MCF 10A (cell line): ENCODE measurements around the gene CEP112. TPM values are rescaled to one million over a fixed set of nuclear protein-coding genes. Genes with fewer than 3 reads are reported as not detected.

ENCODE experiments used
- BruUV-seq: library from RNA; stranded (reverse); fragments of 400-500 nt; replicated peaks from 2 replicates; lab custom pipeline; 2021; lab: Mats Ljungman, UMichigan
- CTCF ChIA-PET: fragments of 300-600 bp; sonication (Branson Sonifier 250); formaldehyde crosslinking; extraction: SDS; loops from one replicate; lab custom pipeline; 2021; ENCODE audit warnings: antibody characterized with exemption, inconsistent platforms; lab: Yijun Ruan, JAX
- POLR2A ChIA-PET: fragments of 300-600, 350-650 bp; sonication (Branson Sonifier 250); formaldehyde crosslinking; extraction: SDS; loops from one replicate; lab custom pipeline; 2020; ENCODE audit warnings: antibody characterized with exemption, inconsistent platforms; lab: Yijun Ruan, JAX
- DNase-seq: peaks from one replicate; pipeline ENCODE4 v3.0.0-alpha.2; 2018; ENCODE audit not compliant: unreplicated experiment
- H3K27ac Mint-ChIP-seq: one replicate; pipeline ENCODE4 v1.8.0; 2022; ENCODE audit warnings: mild to moderate bottlenecking, low read depth, mixed read lengths; ENCODE audit not compliant: unreplicated experiment
- H3K27me3 Mint-ChIP-seq: one replicate; pipeline ENCODE4 v1.8.0; 2022; ENCODE audit warnings: mixed read lengths; ENCODE audit not compliant: insufficient read depth, unreplicated experiment
- H3K36me3 Mint-ChIP-seq: one replicate; pipeline ENCODE4 v1.8.0; 2022; ENCODE audit warnings: mild to moderate bottlenecking, moderate library complexity, mixed read lengths; ENCODE audit not compliant: insufficient read depth, unreplicated experiment
- H3K4me1 Mint-ChIP-seq: one replicate; pipeline ENCODE4 v1.8.0; 2022; ENCODE audit warnings: mixed read lengths; ENCODE audit not compliant: insufficient read depth, unreplicated experiment
- H3K4me3 Mint-ChIP-seq: one replicate; pipeline ENCODE4 v1.8.0; 2022; ENCODE audit warnings: mild to moderate bottlenecking, moderate library complexity, mixed read lengths; ENCODE audit not compliant: unreplicated experiment
- H3K9me3 Mint-ChIP-seq: one replicate; pipeline ENCODE4 v1.8.0; 2022; ENCODE audit warnings: mixed read lengths; ENCODE audit not compliant: unreplicated experiment
- intact Hi-C: fragments of 100-400 bp; cut with micrococcal nuclease; formaldehyde crosslinking; loops from 2 replicates; pipeline ENCODE4 v1.14.1; 2022
- total RNA-seq: library from RNA; stranded (reverse); gene quantifications from 2 replicates; pipeline ENCODE4 v1.2.3, GENCODE V29; 2022
- TF ChIP-seq, protein P1 (sequence below): fragments of 200-600 bp; IDR thresholded peaks from one replicate; pipeline ENCODE4 v1.8.0; 2022; ENCODE audit warnings: antibody characterized with exemption, mild to moderate bottlenecking; ENCODE audit not compliant: unreplicated experiment

The CEP112 gene
- total RNA-seq, 1 experiment from 2014 or later, result 8.1 TPM

DNA sequence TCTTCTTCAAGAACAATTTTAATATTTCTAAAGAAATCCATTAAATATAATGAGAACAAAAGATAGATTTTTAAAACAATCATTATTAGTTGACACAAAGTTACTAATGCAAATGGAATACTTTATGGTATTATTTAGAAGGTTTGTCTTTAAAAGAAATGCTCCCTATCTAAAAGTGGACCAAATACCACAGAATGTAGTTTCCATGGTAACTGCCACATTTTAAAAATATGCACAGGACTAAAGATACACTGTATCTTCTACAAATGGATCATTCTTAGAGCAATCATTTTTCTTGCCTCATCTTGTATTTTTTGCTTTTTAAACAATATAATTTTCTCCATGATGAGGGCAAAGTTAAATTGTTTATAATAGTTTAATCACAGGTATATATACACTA lies 296.0 kb downstream of the CEP112 start:
- no TSS peak for BruUV-seq
- CTCF ChIA-PET, result no interaction called here

DNA sequence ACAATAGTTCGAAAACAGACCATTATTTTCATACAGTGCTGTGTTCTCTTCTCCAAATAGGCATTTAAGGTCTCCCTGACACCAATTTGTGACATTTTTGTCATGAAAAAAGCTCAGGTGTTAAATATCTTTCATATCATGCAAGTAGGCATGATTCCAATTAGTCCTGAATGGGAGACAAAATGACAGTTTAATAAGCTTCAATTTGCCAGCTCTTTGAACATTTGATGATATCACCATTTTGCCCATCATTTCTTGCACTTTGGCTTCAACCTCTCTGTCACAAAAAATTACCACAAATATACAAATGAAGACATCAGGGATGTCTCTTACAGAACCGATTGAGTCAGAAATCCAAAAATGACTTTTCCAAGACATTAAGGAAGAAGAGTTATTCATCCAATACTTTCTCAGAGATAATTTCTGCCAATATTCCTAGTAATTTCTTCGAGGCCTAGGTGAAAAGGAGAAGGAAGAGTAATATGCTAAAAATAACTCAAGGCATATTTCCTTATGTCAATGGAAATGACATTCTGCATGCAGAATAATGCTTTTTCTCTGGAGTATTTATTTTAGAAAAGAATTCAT lies 298.1 kb downstream of the CEP112 start:
- BruUV-seq, result no TSS peak
- ChIA-PET POLR2A (no interaction called here), CTCF (no interaction called here)
- Mint-ChIP-seq H3K27ac (no peak overlapping the region), H3K4me1 (no peaks in the 10 kb centered on the region), H3K9me3 (no peaks in the 10 kb centered on the region), H3K4me3 (no peak overlapping the region), H3K36me3 (no peaks in the 10 kb centered on the region), H3K27me3 (no peaks in the 10 kb centered on the region)
- intact Hi-C loops, result no loop called here
- TF ChIP-seq, protein P1, sequence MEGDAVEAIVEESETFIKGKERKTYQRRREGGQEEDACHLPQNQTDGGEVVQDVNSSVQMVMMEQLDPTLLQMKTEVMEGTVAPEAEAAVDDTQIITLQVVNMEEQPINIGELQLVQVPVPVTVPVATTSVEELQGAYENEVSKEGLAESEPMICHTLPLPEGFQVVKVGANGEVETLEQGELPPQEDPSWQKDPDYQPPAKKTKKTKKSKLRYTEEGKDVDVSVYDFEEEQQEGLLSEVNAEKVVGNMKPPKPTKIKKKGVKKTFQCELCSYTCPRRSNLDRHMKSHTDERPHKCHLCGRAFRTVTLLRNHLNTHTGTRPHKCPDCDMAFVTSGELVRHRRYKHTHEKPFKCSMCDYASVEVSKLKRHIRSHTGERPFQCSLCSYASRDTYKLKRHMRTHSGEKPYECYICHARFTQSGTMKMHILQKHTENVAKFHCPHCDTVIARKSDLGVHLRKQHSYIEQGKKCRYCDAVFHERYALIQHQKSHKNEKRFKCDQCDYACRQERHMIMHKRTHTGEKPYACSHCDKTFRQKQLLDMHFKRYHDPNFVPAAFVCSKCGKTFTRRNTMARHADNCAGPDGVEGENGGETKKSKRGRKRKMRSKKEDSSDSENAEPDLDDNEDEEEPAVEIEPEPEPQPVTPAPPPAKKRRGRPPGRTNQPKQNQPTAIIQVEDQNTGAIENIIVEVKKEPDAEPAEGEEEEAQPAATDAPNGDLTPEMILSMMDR, result no peak
- DNase-seq, result no peak

More for the DNA sequence above, 296.0 kb downstream of the CEP112 start:
- H3K9me3 Mint-ChIP-seq, result no peaks in the 10 kb centered on the region
- no peaks in the 10 kb centered on the region for H3K36me3 Mint-ChIP-seq
- no peak for DNase-seq
- intact Hi-C loops, result no loop called here
- TF ChIP-seq, protein P1, result no peak
- POLR2A ChIA-PET, result no interaction called here
- H3K27me3 Mint-ChIP-seq, result no peaks in the 10 kb centered on the region
- H3K4me3 Mint-ChIP-seq, result no peak overlapping the region
- no peaks in the 10 kb centered on the region for H3K4me1 Mint-ChIP-seq
- no peak overlapping the region for H3K27ac Mint-ChIP-seq

DNA sequence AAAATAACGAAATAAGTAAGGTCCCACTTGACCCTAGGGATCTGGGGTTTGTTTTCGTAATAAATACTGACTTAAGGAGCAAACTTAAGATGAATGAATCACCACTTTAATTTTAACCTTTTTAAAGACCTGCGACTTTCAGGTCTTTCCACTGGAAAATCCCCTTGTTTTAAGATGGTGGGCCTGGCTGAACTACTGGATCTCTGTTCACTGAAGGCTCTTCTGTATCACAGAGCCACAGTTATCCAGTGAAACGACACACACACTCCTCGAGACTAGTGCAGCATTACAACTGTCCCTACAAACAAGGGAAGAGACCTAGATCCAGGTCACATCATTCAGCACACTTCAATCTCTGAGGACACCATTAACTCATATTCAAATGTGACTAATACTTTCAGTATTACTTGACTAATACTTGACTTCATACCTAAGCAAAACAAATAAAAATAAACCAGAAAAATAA lies 299.0 kb downstream of the CEP112 start:
- Mint-ChIP-seq H3K27me3 (no peaks in the 10 kb centered on the region), H3K9me3 (no peaks in the 10 kb centered on the region), H3K36me3 (no peaks in the 10 kb centered on the region), H3K4me1 (no peaks in the 10 kb centered on the region), H3K27ac (no peak overlapping the region), H3K4me3 (no peak overlapping the region)
- ChIA-PET CTCF (no interaction called here), POLR2A (no interaction called here)
- DNase-seq, result no peak
- intact Hi-C loops, result no loop called here
- no TSS peak for BruUV-seq
- TF ChIP-seq, protein P1, result no peak

DNA sequence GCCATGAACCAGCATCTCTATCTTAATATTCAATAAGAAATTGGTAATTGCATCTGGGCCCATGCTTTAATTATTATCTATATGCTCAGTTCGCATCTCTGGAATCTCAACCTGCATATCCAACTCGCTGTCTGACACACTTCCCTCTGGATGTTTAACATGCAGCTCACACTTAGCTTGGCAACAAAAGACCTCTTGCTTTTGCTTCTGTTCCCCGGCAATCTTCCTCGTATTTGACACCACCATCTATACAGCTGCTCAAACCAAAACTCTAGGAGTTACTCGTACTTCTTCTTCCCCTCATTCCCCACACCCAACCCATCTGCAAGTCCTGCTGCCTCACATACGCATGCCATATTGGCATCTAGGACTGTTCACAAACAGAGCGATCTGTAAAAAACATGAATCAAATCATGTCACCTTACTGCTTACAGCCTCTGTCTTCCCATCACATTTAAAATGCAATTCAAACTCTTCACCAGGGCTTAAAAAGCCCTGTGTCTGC lies 300.6 kb downstream of the CEP112 start:
- DNase-seq, result no peak
- no peaks in the 10 kb centered on the region for H3K27me3 Mint-ChIP-seq
- no peaks in the 10 kb centered on the region for H3K36me3 Mint-ChIP-seq
- H3K4me3 Mint-ChIP-seq, result no peak overlapping the region
- H3K27ac Mint-ChIP-seq, result no peak overlapping the region
- TF ChIP-seq, protein P1, result no peak
- ChIA-PET CTCF (interaction anchor here (0.6 kb wide), 1 partner anchor 668 kb away, joined by 4 read pairs; no protein-coding TSS in a partner anchor), POLR2A (no interaction called here)
- intact Hi-C loops, result no loop called here
- no TSS peak for BruUV-seq
- H3K9me3 Mint-ChIP-seq, result no peaks in the 10 kb centered on the region
- H3K4me1 Mint-ChIP-seq, result no peaks in the 10 kb centered on the region
